IPS-11a (cell line): ENCODE data around the gene PPP1R7.
"Not testable (repeated sequence)": the region's sequence is repeated elsewhere in the genome, so short reads cannot be mapped to it uniquely, and the experiment has no call there.

Experiments
- H3K4me3 ChIP-seq: one replicate; pipeline ENCODE4 v1.5.1; 2013; ENCODE audit warnings: low read depth, low read length, control low read depth

Gene PPP1R7

DNA sequence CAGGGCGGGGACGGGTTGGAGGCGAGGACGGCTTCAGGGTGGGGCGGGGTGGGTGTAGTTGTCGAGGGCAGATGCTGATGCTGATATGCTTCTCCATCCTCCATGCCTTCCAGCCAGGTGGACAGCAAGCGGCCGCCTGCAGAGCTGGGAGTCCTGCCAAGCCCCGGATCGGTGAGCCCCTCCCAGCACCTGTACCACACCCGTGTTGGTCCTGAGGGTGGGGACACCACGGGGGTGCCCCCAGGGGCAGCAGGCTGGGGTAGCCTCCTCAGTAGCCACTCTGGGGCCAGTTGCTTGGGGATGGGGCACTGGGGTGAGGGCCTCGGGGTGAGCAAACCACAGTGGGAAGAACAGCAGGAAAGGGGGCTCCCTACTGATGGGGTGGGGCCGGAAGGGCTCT is 40.8 kb downstream of the PPP1R7 start:
- no peak overlapping the region for H3K4me3 ChIP-seq

DNA sequence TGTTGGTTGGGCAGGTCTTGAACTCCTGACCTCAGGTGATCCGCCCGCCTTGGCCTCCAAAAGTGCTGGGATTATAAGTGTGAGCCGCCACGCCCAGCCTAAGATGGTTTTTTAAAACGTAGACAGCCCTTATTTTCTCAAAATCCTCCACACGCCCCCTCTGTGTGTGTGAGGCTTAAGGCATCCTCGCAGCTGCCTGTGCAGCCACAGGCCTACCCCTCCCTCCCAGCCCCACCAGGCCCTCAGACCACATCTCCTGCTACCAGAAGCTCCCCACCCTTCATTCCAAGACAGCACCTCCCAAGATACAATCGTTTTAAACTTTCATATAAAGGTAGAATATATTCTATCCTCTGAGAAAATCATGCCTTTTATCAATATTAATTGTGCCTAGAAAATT is 43.0 kb downstream of the PPP1R7 start:
- H3K4me3 ChIP-seq: no peak overlapping the region

DNA sequence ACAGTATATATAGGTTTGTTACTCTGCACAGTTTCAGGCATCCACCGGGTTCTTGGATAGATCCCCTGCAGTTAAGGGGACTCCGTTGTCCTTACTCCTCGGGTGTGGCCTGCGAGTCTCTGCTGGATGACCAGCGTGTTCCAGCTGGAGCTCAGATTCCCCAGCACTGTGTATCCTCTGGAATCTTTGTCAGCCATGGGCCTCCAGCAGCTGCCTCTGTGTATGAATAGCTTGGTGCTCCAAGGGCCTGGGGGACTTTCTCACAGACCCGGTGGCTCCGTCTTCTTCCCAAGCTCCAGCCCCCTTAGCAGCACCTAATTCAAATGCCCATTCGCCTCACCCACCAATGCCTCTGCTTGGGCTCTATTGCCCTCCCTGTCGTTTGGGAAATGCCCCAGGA is 44.5 kb downstream of the PPP1R7 start:
- H3K4me3 ChIP-seq: no peak overlapping the region

DNA sequence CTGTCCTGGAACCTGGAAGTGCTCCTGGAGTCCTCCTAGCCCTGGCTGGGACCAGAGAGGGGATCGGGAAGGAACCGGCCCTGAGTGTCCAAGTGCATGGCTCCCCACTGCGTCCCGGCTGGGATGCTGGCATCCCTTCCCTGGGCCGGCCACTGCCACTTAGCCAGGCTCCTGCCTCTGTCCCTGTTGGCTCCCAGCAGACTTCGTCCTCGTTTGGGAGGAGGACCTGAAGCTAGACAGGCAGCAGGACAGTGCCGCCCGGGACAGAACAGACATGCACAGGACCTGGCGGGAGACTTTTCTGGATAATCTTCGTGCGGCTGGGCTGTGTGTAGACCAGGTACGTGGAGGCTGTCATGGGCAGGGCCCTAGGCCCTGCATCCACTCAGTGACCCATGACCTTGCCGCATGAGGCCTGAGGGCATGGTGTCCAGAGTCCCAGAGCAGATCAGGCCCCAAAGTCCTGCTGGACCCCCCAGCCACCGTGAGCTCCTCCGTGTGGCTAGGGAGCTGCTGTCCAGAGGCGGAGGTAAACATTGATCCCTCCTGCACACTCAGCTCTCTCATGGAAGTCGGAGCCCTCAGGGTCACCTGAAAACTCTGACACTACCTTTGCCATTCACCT is 45.4 kb downstream of the PPP1R7 start:
- H3K4me3 ChIP-seq: no peak overlapping the region

DNA sequence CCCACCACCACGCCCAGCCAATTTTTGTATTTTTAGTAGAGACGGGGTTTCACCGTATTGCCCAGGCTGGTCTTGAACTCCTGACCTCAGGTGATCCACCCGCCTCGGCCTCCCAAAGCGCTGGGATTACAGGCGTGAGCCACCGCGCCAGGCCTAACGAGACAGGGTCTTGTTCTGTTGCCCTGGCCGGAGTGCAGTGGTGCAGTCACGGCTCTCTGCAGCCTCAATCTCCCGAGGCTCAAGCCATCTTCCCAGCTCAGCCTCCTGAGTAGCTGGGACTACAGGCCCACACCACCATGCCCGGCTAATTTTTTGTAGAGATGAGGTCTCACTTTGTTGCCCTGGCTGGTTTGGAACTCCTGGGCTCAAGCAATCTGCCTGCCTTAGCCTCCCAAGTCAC is 47.0 kb downstream of the PPP1R7 start:
- not testable (repeated sequence) for H3K4me3 ChIP-seq

DNA sequence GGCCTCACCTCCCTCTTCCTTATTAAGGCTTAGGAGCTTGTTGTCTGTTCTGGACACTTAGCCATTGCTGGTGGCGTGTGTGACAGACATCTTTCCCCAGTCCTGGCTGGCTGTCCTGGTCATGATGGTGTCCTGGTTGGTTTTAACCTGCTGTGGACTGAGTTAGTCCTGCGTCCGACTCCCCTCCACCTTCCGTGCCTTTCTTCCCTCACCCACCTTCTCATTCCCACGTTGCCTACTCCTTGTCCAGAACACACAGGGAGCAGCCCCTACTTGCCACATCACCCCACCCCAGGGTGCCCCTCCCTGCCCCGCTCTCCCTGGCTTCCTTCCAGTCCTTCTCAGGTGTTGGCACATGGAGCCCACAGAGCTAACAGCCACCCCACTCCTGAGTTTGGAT is 47.7 kb downstream of the PPP1R7 start:
- no peak overlapping the region for H3K4me3 ChIP-seq

DNA sequence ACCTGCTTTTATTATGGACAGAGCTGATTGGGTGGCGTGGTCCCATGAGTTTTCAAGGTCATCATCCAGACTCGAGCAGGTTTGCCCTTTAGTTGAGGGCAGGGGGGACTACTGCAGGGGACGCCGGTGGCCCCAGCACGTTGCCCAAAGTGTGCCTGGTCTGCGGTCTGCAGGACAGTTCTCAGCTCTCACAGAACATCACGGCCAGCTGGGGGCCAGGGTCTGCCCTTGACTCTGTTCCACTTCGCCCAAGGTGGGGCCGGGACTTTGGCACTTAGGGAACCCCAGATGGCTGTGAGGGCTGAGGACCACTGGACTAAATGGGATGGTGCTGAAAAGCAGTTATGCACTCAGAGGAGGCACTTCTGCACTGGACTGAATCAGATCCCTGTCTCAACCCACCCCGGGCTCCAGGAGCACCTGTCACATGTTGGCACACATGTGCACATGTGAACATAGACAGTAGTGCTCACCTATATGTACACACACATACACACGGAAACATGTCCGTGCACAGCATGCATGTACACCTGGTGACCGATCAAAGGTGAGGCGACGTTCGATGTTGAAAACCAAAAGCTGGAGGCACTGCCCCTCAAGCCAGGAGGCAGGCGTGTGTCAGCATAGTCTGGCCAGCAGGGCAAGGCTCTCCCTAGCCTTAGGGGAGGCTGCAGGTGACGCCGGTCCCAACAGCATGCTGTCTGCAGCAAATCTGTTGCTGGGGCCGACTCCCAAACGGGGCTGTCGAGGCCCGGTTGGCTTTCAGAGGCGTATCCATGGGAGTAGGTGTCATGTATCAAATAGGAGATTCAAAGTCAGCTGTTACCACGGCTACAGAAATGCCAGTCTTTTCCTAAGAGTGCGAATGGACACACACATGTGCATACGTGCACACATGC is 48.4 kb downstream of the PPP1R7 start:
- H3K4me3 ChIP-seq: no peak overlapping the region

DNA sequence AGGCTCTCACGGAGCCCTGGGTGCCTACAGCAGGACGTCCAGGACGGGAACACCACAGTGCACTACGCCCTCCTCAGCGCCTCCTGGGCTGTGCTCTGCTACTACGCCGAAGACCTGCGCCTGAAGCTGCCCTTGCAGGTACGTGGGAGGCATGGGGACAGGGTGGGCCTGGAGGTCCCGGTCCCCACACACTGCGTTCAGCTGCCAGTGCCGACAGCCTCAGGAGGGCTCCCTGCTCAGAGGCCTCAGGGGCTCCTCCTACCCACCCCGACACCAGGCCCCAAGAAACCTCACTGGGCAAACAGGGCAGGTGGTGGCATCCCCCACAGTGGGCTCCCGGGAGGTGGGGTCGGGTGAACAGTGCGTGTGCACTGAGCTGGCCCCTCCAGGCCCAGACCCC is 49.0 kb downstream of the PPP1R7 start:
- H3K4me3 ChIP-seq: no peak overlapping the region

DNA sequence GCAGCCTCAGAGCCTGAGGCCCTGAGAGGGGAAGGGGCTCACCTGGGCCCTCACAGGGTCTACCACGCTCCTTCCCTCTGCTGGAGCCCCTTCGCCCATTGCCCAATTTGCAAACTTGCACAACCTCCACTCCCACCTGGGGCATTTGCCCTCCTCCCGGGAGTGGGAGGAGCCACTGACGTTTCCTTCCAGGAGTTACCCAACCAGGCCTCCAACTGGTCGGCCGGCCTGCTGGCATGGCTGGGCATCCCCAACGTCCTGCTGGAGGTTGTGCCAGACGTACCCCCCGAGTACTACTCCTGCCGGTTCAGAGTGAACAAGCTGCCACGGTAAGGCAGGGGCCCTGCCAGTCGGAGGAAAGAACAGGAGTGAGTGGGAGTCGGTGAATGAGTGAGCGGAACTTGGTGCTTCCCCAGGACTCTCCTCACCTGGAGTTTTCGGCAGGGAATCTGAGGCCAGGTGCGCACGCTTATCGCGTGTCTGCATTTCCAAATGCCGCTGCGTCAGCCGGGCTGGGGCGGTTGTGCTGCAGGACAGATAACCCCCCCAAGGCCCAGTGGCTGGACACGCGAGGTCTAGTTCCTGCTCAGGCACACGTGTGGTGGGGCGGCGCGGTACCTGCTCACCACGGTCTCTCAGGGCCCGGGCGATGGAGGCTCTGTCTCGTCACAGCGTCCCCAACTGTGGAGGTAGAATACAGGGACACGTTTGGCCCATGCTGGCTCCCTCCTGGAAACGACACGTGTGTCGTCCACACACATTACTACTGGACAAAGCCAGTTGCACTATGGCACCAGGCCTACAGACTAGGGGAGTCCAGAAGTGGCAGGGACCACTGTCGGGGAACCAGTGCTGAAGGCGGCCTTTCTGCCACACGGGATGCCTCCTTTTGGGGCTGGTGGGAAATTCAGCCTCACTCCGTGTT is 49.9 kb downstream of the PPP1R7 start:
- H3K4me3 ChIP-seq: no peak overlapping the region

DNA sequence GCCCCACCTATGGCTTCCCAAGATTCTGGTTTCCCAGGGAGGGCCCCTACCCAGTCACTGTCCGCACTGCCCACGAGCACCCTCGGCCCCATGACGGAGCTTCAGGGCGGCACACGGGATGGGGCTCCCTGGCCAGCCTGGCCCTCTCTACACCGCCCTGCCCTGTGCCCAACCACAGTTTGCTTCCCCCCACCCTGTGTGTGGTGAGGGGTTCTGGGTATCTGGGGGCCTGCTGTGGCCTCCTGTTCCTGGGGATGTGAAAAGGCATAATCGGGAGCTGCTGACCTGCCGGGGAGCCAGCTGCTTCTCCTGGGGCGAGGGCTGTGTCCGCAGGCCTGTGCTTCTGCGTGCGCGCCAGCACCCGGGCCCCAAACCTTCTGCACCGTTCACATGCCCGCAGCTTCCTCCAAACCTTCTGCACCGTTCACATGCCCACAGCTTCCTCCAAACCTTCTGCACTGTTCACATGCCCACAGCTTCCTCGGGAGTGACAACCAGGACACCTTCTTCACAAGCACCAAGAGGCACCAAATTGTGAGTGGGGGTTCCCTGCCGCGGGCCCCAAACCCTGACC is 50.6 kb downstream of the PPP1R7 start:
- H3K4me3 ChIP-seq: no peak overlapping the region

DNA sequence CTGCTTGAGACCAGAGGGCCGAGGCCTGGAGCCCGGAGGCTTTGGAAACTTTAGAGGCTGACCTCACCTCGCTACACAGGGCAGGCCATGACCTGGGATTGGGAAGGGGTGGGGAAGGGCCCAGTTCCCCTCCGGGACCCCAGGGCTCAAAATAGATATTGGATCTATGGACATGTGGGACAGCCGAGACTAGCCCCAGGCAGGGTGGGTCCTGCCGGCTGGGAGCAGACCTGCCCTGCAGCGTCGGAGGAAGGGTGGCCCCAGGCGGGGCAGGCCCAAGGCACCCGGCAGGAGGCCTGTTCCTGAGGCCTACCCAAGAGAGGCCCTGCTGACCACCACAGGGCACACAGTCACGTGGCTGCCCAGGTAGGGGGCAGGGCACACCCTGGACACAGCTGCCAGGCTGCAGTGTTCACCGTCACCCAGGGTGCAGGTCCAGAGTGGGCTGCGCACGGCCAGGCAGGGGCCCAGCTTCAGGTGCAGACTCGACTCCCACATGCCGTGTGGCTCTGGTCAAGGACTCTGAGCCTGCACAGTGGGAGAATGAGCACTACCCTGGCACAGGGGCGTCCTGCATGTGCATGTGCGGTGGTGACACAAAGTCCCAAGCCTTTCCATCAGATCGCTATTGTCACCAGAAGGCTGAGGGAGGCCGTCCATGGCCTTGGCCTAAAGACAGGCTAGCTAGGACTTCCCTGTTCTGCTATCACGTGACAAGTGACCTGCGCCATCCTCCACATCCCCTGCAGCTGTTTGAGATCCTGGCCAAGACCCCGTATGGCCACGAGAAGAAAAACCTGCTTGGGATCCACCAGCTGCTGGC is 51.4 kb downstream of the PPP1R7 start:
- H3K4me3 ChIP-seq: no peak overlapping the region

DNA sequence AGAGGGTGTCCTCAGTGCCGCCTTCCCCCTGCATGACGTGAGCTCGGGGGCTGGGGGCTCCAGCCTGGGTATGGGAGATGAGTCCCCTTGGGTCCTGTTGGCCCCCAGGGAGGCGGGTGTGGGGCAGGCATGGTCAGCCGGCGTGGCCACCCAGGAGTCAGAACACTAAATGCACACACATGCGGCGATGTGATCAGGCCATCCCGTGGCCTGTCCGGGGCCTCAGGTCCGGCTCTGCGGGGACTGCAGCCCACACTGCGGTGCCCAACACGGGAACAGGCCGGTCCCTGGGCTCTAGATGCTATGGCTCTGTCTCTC is 52.0 kb downstream of the PPP1R7 start:
- H3K4me3 ChIP-seq: no peak overlapping the region

DNA sequence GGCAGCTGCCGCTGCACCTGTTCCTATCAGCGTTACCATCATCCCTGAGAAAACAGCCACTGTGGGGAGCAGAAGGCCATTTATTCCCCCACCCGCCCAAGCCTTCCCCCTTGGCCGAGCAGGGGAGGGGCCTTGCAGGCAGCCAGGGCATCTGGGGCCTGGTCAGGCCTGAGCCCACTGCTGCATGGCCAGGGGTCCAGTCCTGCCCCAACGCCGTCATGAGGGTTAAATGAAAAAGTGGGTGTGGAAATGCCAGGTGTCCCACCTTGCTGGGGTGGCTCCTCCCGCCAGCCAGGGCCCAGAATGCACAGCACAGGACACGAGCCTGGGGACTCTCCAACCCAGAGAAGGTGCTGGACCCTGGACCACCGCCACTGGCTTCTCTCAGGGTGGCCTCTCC is 52.4 kb downstream of the PPP1R7 start:
- H3K4me3 ChIP-seq: no peak overlapping the region

DNA sequence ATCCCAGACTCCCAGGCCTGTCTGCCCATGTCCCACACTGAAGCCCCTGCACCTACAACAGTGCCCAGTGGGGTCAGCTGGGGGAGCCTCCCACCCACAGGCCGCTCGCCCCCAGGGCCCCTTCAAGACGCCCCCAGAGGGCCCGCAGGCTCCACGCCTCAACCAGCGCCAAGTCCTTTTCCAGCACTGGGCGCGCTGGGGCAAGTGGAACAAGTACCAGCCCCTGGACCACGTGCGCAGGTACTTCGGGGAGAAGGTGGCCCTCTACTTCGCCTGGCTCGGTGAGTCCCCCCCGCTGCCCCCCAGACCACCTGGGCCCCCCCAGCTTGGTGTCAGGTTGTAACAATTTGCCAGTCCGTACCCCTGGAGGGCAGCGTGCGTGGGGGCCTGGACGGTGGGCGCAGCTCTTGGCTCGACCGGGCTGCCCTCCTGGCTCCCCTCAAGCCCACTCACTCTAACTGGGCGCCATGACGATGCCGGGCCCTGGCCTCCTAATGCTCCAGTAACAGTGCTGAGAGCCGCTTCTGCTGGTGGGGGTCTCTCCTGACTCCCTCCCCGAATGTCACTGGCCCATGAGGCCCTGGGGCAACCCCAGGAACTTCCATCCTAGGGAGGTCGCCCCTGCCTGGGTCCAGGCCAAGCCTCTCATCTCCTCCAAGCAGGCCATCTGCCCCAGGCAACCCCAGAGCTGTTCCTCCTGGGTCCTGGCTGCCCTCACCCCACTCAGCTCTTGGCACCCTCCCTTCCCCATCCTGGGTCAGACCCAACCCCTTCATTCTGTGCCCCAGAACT is 53.1 kb downstream of the PPP1R7 start:
- no peak overlapping the region for H3K4me3 ChIP-seq

DNA sequence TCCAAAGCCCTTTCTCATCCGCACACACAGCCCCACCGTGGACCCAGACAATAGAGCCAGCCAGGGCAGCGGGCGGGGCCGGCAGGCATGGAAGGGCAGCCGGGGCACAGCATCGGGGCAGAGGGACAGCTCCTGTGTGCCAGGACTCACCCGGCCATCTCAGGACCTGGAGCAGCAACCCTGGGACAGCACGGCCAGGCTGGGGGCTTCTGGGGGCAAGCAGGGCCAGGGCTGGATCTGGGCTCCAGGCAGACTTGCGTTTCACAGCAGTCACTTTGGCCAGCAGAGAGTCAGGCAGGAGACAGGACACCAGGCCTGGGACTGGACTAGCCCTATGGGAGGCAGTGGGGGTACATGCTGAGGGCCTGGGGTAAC is 53.7 kb downstream of the PPP1R7 start:
- no peak overlapping the region for H3K4me3 ChIP-seq

DNA sequence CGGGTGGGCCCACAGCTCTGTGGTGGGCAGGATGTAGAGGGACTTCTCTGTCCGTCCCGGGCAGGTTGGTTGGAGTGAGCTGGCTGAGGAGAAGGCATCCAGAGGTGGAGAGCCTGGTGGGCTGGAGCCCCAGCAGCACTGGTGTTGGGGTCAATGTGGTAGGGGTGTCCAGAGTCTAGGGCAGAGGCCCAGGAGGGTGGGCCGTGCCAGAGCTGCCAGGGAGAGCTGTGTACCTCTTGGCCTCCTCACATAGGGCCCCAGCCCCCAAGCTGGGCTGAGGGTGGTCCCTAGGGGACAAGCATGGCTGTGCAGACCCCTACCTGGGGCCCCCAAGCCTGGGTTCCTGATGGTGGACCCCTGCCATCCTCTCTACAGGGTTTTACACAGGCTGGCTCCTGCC is 54.2 kb downstream of the PPP1R7 start:
- H3K4me3 ChIP-seq: no peak overlapping the region

DNA sequence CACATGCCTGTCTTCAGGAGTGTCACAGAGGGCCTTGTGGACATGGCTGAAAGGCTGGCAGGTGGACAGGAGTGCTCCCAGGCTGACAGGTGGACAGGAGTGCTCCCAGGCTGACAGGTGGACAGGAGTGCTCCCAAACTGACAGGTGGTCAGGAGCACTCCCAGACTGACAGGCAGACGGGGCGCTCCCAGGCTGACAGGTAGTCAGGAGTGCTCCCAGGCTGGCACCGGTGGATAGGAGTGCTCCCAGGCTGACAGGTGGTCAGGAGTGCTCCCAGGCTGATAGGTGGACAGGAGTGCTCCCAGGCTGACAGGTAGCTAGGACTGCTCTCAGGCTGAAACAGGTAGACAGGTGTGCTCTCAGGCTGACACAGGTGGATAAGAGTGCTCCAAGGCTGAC is 54.8 kb downstream of the PPP1R7 start:
- H3K4me3 ChIP-seq: no peak overlapping the region

DNA sequence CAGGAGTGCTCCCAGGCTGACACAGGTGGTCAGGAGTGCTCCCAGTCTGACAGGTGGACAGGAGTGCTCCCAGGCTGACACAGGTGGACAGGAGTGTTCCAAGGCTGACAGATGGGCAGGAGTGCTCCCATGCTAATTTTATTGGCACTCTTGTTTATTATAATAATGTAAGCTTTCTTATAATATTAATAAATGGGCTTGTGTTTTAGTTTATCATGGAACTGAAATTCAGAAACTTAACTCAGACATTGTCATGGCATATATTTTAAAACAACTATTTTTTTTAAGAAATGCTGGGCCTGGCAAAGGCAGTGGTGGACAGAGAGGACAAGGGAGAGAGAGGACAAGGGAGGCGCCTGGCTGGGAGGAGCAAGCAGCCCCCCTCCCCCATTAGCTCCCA is 56.9 kb downstream of the PPP1R7 start:
- H3K4me3 ChIP-seq: no peak overlapping the region

DNA sequence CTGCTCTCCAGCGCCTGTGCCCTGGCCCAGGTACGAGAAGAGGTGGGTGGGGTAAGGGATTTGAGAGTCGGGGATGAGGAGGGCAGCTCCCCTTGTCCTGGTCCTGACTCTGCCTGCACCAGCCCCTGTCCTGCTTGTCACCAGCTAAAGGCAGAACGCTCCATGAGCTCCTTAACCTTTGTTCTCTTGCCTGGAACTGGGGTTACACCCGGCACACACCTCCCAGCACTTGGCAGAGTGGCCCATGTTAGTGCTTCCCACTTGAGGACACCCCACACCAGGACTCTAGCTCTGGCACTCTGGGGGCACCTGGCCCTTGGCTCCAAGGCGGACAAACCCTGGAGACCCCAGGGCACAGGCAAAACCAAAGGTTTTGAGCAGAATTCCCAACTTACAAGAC is 57.4 kb downstream of the PPP1R7 start:
- H3K4me3 ChIP-seq: no peak overlapping the region

DNA sequence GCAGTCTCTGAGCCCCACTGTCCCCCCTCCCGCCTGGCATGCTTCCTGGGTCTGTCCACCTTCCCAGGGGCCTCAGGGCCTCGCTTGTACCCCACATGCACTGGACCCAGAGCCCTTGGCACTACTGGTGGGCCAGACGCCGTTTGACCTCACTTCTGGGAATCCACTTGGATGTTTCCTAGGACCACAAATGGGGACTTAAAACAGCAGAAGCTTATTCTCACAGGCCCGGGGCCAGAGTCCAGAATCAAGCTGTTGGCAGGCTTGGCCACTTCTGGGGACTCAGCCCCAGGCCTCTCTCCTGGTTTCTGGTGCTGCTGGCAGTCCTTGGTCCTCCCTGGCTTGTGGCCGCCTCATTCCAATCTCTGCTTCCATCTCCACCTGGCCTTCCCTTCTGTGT is 57.8 kb downstream of the PPP1R7 start:
- H3K4me3 ChIP-seq: no peak overlapping the region
